Adrenal gland (tissue), 12 donors: ENCODE results near the gene NOS3. TPM values are rescaled to one million over a fixed set of nuclear protein-coding genes. Genes with fewer than 3 reads are reported as not detected.
"Not testable (repeated sequence)": the region's sequence is repeated elsewhere in the genome, so short reads cannot be mapped to it uniquely, and the experiment has no call there.

Source experiments
- DNase-seq, 7 donors: peaks; one replicate each; pipeline ENCODE4 v3.0.0-alpha.2; 2019 to 2020
- H3K27ac ChIP-seq, 5 donors: fragments of 200-600 bp; sonication (generic) in 4 of 5; 1 replicate in 3 of 5; 2 replicates in 2 of 5; pipeline versions ENCODE4 v1.5.1 to v1.8.0; 2016 to 2020; ENCODE audit warnings: mild to moderate bottlenecking in 1 of 5
- H3K27me3 ChIP-seq: fragments of 200-600 bp; 2 replicates; pipeline ENCODE4 v1.8.0; 2021
- H3K36me3 ChIP-seq, 2 donors: fragments of 200-600 bp; replicated peaks in 1 of 2; 1 replicate in 1 of 2; 2 replicates in 1 of 2; pipeline versions ENCODE4 v1.5.1 to v1.8.0; 2018 to 2022
- H3K4me1 ChIP-seq, 2 donors: fragments of 200-600 bp; replicated peaks in 1 of 2; 1 replicate in 1 of 2; 2 replicates in 1 of 2; pipeline versions ENCODE4 v1.5.1 to v1.8.0; 2018 to 2021
- H3K4me3 ChIP-seq, 4 donors: fragments of 200-600 bp; sonication (generic) in 3 of 4; one replicate each; pipeline ENCODE4 v1.5.1; 2016 to 2018
- H3K9me3 ChIP-seq, 3 donors: fragments of 200-600 bp; sonication (generic) in 1 of 3; replicated peaks in 1 of 3; 1 replicate in 2 of 3; 2 replicates in 1 of 3; pipeline versions ENCODE4 v1.5.1 to v1.8.0; 2016 to 2021
- CTCF ChIP-seq, 6 experiments: fragments of 450-650 bp in 4 of 6; fragments of 200-600 bp in 2 of 6; sonication (generic) in 1 of 6; IDR thresholded peaks; 1 replicate in 5 of 6; 2 replicates in 1 of 6; pipeline versions ENCODE4 v1.5.1 to v1.8.0; 2016 to 2021; ENCODE audit warnings: antibody characterized with exemption in 6 of 6, mild to moderate bottlenecking in 2 of 6, moderate library complexity in 1 of 6
- POLR2A ChIP-seq, 2 donors: fragments of 450-650 bp; IDR thresholded peaks; one replicate each; pipeline ENCODE4 v1.6.1; 2017; ENCODE audit warnings: antibody characterized with exemption in 2 of 2, mild to moderate bottlenecking in 2 of 2, moderate library complexity in 1 of 2
- WGBS, 4 donors: extraction: QIAGEN DNeasy Blood & Tissue Kit in 2 of 4; methylation state at CpG; one replicate each; pipeline versions ENCODE4 v1.1.5 to v1.1.7; 2013 to 2017; 5-methylcytosine and 5-hydroxymethylcytosine counted together
- intact Hi-C, 2 donors: fragments of 100-400 bp; cut with DNase I; formaldehyde crosslinking; loops; one replicate each; pipeline versions ENCODE4 v1.14.1 to v1.15.0; 2022 to 2023
- polyA plus RNA-seq, 3 donors: library from polyadenylated mRNA; stranded (reverse); fragments of 200-250 nt in 2 of 3; fragments of 350-450 nt in 1 of 3; fragmentation: Illumina TruSeq in 1 of 3; extraction: RNeasy Lipid Tissue Mini Kit (QIAGEN cat#74804) in 1 of 3; gene quantifications; one replicate each; pipeline ENCODE4 v1.2.3, GENCODE V29; 2013 to 2014
- total RNA-seq, 9 donors: library from RNA; depleted of rRNA in 4 of 9; stranded (reverse); fragments of >200 nt in 4 of 9; fragments of 120-200 nt in 1 of 9; fragmentation: NEBNext Ultra II Directional in 1 of 9; extraction: Animal tissue kit (Norgen Biotek cat#: 25700) in 1 of 9; gene quantifications; one replicate each; pipeline versions ENCODE4 v1.1.0 to v1.2.4, GENCODE V29; 2013 to 2023
- donor health status: healthy with polysubstance abuse.
- donor health status: Bipolar disorder and iron deficiency.
- donor health status: DM: yes; HTN: yes; CAD: no.
- donor health status: DM: no; HTN: no; CAD: no.
- donor health status: DM: no; HTN: no; CAD: no.
- donor health status: DM: yes; HTN: yes; CAD: no.

Gene NOS3
- total and polyA plus RNA-seq, 12 donors = 2.2 to 26.5 (median 15.1) TPM

GRCh38 chr7:151010307-151011096, 19.7 kb downstream of the NOS3 start:
- WGBS, 4 donors = 29 to 52% (median 47%) methylated on average over 6 to 18 of the region's 18 CpGs

GRCh38 chr7:151011097-151011409, 20.2 kb downstream of the NOS3 start:
- no peak overlapping the region for H3K27ac ChIP-seq
- peaks cover 15% of the 10 kb centered on the region for H3K27me3 ChIP-seq
- no peak for DNase-seq
- H3K36me3 ChIP-seq = no peaks in the 10 kb centered on the region
- intact Hi-C loops = no loop called here
- no peaks in the 10 kb centered on the region for H3K9me3 ChIP-seq
- WGBS, 4 donors = 50 to 53% (median 50%) methylated on average over 1 of the region's 1 CpG
- TF ChIP-seq POLR2A (IDR thresholded peaks at IDR 0.05) = no peak
- no peak for TF ChIP-seq CTCF (IDR thresholded peaks at IDR 0.05)
- H3K4me3 ChIP-seq = no peak overlapping the region
- H3K4me1 ChIP-seq = no peaks in the 10 kb centered on the region

More at GRCh38 chr7:151010307-151011096, 19.7 kb downstream of the NOS3 start:
- Histone ChIP-seq H3K4me1 (no peaks in the 10 kb centered on the region), H3K27me3 (peaks cover 15% of the 10 kb centered on the region), H3K9me3 (no peaks in the 10 kb centered on the region), H3K4me3 (no peak overlapping the region), H3K27ac (peak overlapping the region in 1 of 5 donors; percentile 40), H3K36me3 (no peaks in the 10 kb centered on the region)
- DNase-seq = no peak
- TF ChIP-seq CTCF (IDR thresholded peaks at IDR 0.05) = no peak
- TF ChIP-seq POLR2A (IDR thresholded peaks at IDR 0.05) = no peak
- intact Hi-C loops = no loop called here

GRCh38 chr7:151011616-151012015, 20.8 kb downstream of the NOS3 start:
- H3K27ac ChIP-seq, H3K9me3 ChIP-seq, H3K4me3 ChIP-seq, H3K4me1 ChIP-seq, intact Hi-C loops, DNase-seq, H3K36me3 ChIP-seq: not testable (repeated sequence)
- WGBS, 4 donors = 83 to 86% (median 85%) methylated on average over 11 to 12 of the region's 12 CpGs
- H3K27me3 ChIP-seq = peaks cover 15% of the 10 kb centered on the region

GRCh38 chr7:151012031-151012692, 21.3 kb downstream of the NOS3 start:
- H3K27me3 ChIP-seq = peaks cover 17% of the 10 kb centered on the region
- H3K36me3 ChIP-seq = no peaks in the 10 kb centered on the region
- intact Hi-C loops = no loop called here
- no peaks in the 10 kb centered on the region for H3K4me1 ChIP-seq
- DNase-seq = no peak
- no peak overlapping the region for H3K4me3 ChIP-seq
- no peak overlapping the region for H3K27ac ChIP-seq
- no peak for TF ChIP-seq CTCF (IDR thresholded peaks at IDR 0.05)
- TF ChIP-seq POLR2A (IDR thresholded peaks at IDR 0.05) = no peak
- H3K9me3 ChIP-seq = no peaks in the 10 kb centered on the region
- 67 to 72% (median 69%) methylated on average over 6 of the region's 6 CpGs for WGBS, 4 donors
